ENCODE data around the gene DOCK3. TPM values are rescaled to one million over a fixed set of nuclear protein-coding genes. Genes with fewer than 3 reads are reported as not detected.

The DOCK3 gene
- total and polyA plus RNA-seq, 2 of the 4 experiments (the other 2 are of a cell fraction), result under 0.01 to 0.12 TPM

DNA sequence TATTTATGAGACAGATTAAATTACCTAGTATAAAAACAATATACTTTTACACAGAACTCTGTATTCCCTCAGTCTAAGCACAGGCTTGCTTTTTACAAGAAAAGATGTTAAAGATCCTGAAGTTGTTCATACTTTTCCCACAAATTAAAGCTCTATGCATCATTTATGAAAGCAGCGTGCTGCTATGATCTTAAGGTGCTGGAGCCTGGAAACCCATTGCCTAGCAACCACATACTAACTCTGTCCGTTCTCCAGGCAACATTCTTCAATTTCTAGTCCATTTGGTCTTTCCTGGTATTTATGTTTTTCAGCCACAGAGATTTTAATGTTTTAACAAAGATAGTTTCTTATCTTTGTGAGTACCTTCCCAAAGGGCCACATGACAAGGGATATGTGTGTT is 312.0 kb downstream of the DOCK3 start:
- Histone ChIP-seq H3K4me3 (ENCODE audit: insufficient read depth, low read depth, low read length) (no peak overlapping the region), H2BK5ac (ENCODE audit: low read depth, low read length, poor library complexity, severe bottlenecking) (no peak overlapping the region), H2AK9ac (replicated peaks; ENCODE audit: low read depth, low read length, poor library complexity) (no peak overlapping the region), H3K4me2 (ENCODE audit: low read depth, low read length) (no peak overlapping the region), H3K4ac (ENCODE audit: low read depth, low read length) (no peak overlapping the region), H3K56ac (ENCODE audit: extremely low read depth, insufficient read depth, low read length) (no peak overlapping the region), H3K27me3 (ENCODE audit: control insufficient read depth, insufficient read depth, low read length) (no peaks in the 10 kb centered on the region), H3K14ac (replicated peaks; ENCODE audit: low read depth, low read length) (no peak overlapping the region), H3K4me1 (ENCODE audit: control insufficient read depth, insufficient read depth, low read length) (no peaks in the 10 kb centered on the region), H3K9me1 (ENCODE audit: insufficient read depth, low read length) (no peaks in the 10 kb centered on the region), H3K79me1 (ENCODE audit: low read depth in 1 of 2, low read length in 2 of 2) (no peaks in the 10 kb centered on the region), H3K9ac (ENCODE audit: low read depth, low read length) (no peak overlapping the region), H2BK15ac (ENCODE audit: low read depth, low read length) (no peak overlapping the region), H3K9me3 (ENCODE audit: control insufficient read depth, insufficient read depth, low read length) (peaks cover 2% of the 10 kb centered on the region), H4K5ac (ENCODE audit: low read depth, low read length) (no peak overlapping the region), H4K20me1 (ENCODE audit: insufficient read depth, low read length) (no peaks in the 10 kb centered on the region), H2BK120ac (ENCODE audit: low read depth, low read length) (no peak overlapping the region), H2AK5ac (ENCODE audit: low read depth, low read length) (no peak overlapping the region), H2BK20ac (ENCODE audit: low read depth, low read length) (no peak overlapping the region), H3K36me3 (ENCODE audit: control insufficient read depth, insufficient read depth, low read length) (no peaks in the 10 kb centered on the region), H4K8ac (ENCODE audit: low read depth in 2 of 2, low read length in 2 of 2) (no peak overlapping the region), H4K91ac (ENCODE audit: insufficient read depth, low read depth, low read length) (no peak overlapping the region), H3K23ac (ENCODE audit: low read depth, low read length) (no peak overlapping the region), H3K18ac (ENCODE audit: low read depth, low read length) (no peak overlapping the region), H3K27ac (ENCODE audit: insufficient read depth, low read length) (no peak overlapping the region), H2AFZ (replicated peaks; ENCODE audit: low read length, poor library complexity) (no peak overlapping the region)
- no peak for DNase-seq
- no CpG with 5 or more reads among the region's 2 CpGs for WGBS, 2 experiments (ENCODE audit: extremely low coverage in 2 of 2, insufficient read length in 1 of 2)
- no peak for ATAC-seq (ENCODE audit: low read depth)
- in situ Hi-C loops (cut with MboI; ENCODE audit: low sequenced_read_pairs) (no loop called here), intact Hi-C loops (cut with micrococcal nuclease) (no loop called here), dilution Hi-C loops (cut with HindIII; ENCODE audit: low sequenced_read_pairs, unreplicated experiment) (no loop called here)
- ChIA-PET CTCF (no interaction called here), POLR2A (ENCODE audit: unreplicated experiment) (no interaction called here)
- TF ChIP-seq CHD1 (IDR thresholded peaks at IDR 0.05; ENCODE audit: low read depth, low read length) (no peak), SMC3 (IDR thresholded peaks at IDR 0.05; ENCODE audit: low read depth, low read length) (no peak), CEBPB (IDR thresholded peaks at IDR 0.05; ENCODE audit: low read depth, low read length) (no peak), POLR2A (IDR thresholded peaks at IDR 0.05; ENCODE audit: low read depth, low read length) (no peak), FOS (IDR thresholded peaks at IDR 0.05; ENCODE audit: low read depth, low read length) (no peak), MAZ (IDR thresholded peaks at IDR 0.05; ENCODE audit: borderline replicate concordance, low read depth, low read length) (no peak), MXI1 (IDR thresholded peaks at IDR 0.05; ENCODE audit: borderline replicate concordance, low read depth, low read length) (no peak), BHLHE40 (IDR thresholded peaks at IDR 0.05; ENCODE audit: low read depth, low read length) (no peak), RFX5 (IDR thresholded peaks at IDR 0.05; ENCODE audit: low read depth, low read length) (no peak), RCOR1 (IDR thresholded peaks at IDR 0.05; ENCODE audit: insufficient replicate concordance, low read length) (no peak), MAFK (IDR thresholded peaks at IDR 0.05; ENCODE audit: low read depth, low read length) (no peak), NFE2L2 (IDR thresholded peaks at IDR 0.05; ENCODE audit: low read depth, low read length) (no peak), RAD21 (IDR thresholded peaks at IDR 0.05; ENCODE audit: low read length) (no peak)
- TF ChIP-seq, protein P1, sequence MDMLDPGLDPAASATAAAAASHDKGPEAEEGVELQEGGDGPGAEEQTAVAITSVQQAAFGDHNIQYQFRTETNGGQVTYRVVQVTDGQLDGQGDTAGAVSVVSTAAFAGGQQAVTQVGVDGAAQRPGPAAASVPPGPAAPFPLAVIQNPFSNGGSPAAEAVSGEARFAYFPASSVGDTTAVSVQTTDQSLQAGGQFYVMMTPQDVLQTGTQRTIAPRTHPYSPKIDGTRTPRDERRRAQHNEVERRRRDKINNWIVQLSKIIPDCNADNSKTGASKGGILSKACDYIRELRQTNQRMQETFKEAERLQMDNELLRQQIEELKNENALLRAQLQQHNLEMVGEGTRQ (IDR thresholded peaks at IDR 0.05; ENCODE audit: low read depth, low read length), result no peak
- TF ChIP-seq, protein P2, sequence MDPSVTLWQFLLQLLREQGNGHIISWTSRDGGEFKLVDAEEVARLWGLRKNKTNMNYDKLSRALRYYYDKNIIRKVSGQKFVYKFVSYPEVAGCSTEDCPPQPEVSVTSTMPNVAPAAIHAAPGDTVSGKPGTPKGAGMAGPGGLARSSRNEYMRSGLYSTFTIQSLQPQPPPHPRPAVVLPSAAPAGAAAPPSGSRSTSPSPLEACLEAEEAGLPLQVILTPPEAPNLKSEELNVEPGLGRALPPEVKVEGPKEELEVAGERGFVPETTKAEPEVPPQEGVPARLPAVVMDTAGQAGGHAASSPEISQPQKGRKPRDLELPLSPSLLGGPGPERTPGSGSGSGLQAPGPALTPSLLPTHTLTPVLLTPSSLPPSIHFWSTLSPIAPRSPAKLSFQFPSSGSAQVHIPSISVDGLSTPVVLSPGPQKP (IDR thresholded peaks at IDR 0.05; ENCODE audit: borderline replicate concordance, low read depth, low read length), result no peak
- TF ChIP-seq, protein P3, sequence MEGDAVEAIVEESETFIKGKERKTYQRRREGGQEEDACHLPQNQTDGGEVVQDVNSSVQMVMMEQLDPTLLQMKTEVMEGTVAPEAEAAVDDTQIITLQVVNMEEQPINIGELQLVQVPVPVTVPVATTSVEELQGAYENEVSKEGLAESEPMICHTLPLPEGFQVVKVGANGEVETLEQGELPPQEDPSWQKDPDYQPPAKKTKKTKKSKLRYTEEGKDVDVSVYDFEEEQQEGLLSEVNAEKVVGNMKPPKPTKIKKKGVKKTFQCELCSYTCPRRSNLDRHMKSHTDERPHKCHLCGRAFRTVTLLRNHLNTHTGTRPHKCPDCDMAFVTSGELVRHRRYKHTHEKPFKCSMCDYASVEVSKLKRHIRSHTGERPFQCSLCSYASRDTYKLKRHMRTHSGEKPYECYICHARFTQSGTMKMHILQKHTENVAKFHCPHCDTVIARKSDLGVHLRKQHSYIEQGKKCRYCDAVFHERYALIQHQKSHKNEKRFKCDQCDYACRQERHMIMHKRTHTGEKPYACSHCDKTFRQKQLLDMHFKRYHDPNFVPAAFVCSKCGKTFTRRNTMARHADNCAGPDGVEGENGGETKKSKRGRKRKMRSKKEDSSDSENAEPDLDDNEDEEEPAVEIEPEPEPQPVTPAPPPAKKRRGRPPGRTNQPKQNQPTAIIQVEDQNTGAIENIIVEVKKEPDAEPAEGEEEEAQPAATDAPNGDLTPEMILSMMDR (conservative IDR thresholded peaks at IDR 0.05; ENCODE audit: low read depth, low read length), result no peak
- BruUV-seq (replicated peaks), result no TSS peak

Measured in IMR-90 (cell line).